Measurements from ENCODE around the gene AOPEP.
"Not testable (repeated sequence)": the region's sequence is repeated elsewhere in the genome, so short reads cannot be mapped to it uniquely, and the experiment has no call there.

The AOPEP gene

GRCh38 chr9:94847486-94847885, 121.0 kb downstream of the AOPEP start:
- no peak overlapping the region for H3K27ac Mint-ChIP-seq
- no peaks in the 10 kb centered on the region for H3K27me3 Mint-ChIP-seq
- ATAC-seq = no peak

GRCh38 chr9:94848791-94849190, 122.3 kb downstream of the AOPEP start:
- not testable (repeated sequence) for ATAC-seq, H3K27me3 Mint-ChIP-seq, H3K4me3 Mint-ChIP-seq, H3K27ac Mint-ChIP-seq, H3K9me3 Mint-ChIP-seq
- H3K36me3 Mint-ChIP-seq = peaks cover 29% of the 10 kb centered on the region
- peaks cover 11% of the 10 kb centered on the region for H3K4me1 Mint-ChIP-seq

More at GRCh38 chr9:94847486-94847885, 121.0 kb downstream of the AOPEP start:
- Mint-ChIP-seq H3K4me1 (peaks cover 18% of the 10 kb centered on the region), H3K36me3 (peaks cover 36% of the 10 kb centered on the region), H3K4me3 (no peak overlapping the region), H3K9me3 (no peaks in the 10 kb centered on the region)

- Mint-ChIP-seq H3K27me3 (no peaks in the 10 kb centered on the region), H3K4me1 (peaks cover 11% of the 10 kb centered on the region)
Measured at GRCh38 chr9:94850540-94851434, 124.3 kb downstream of the AOPEP start.

DNA sequence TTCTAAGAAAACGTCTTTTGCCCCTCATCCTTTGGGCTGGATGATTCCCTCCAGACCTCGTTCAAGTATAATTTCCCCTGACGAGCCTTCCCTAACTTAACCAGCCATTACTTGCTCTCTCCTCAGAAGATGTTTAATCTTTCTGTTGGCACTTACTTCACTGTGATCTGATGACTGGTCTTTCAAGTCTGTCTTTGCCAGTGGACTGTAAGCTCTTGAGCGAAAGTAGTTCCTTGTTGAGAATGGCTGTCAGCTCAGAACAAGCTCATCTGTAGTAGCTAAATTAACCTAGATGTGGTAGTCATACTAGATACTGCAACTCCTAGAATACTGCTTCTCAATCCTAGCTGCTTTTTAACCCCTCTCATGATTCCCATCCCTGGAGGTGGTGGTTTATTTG, 125.0 kb downstream of the AOPEP start:
- Mint-ChIP-seq H3K36me3 (peaks cover 16% of the 10 kb centered on the region), H3K27me3 (no peaks in the 10 kb centered on the region), H3K4me3 (no peak overlapping the region), H3K27ac (no peak overlapping the region), H3K9me3 (no peaks in the 10 kb centered on the region), H3K4me1 (peaks cover 10% of the 10 kb centered on the region)
- ATAC-seq = no peak

More at GRCh38 chr9:94850540-94851434, 124.3 kb downstream of the AOPEP start:
- Mint-ChIP-seq H3K36me3 (peaks cover 22% of the 10 kb centered on the region), H3K27ac (no peak overlapping the region), H3K4me3 (no peak overlapping the region), H3K9me3 (no peaks in the 10 kb centered on the region)
- ATAC-seq = no peak

DNA sequence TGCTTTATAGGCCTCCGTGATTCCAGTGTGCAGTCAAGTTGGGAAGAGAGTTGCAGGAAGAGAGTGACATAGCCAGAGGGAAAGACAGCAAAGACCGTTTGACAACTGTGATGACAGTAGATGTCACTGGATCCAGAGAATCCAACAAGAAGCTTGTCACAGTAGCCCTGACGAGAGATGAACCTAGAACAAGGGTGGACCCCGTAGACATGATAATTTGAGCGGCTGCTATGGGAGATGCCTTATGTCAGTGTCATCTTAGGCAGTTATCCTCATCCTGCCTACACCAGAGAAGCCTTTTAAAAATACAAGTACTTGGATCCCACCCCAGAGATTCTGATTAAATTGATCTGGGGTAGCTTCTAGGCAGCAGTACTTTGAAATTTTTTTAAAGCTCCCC, 125.4 kb downstream of the AOPEP start:
- H3K4me1 Mint-ChIP-seq = peaks cover 6% of the 10 kb centered on the region

GRCh38 chr9:94852373-94852772, 125.9 kb downstream of the AOPEP start:
- Mint-ChIP-seq H3K4me1 (peaks cover under 1% of the 10 kb centered on the region), H3K27me3 (no peaks in the 10 kb centered on the region), H3K4me3 (no peak overlapping the region), H3K27ac (no peak overlapping the region), H3K36me3 (peaks cover 7% of the 10 kb centered on the region), H3K9me3 (no peaks in the 10 kb centered on the region)
- no peak for ATAC-seq

More for the DNA sequence above, 125.4 kb downstream of the AOPEP start:
- peaks cover 12% of the 10 kb centered on the region for H3K36me3 Mint-ChIP-seq
- no peak for ATAC-seq
- no peak overlapping the region for H3K4me3 Mint-ChIP-seq
- H3K27me3 Mint-ChIP-seq = no peaks in the 10 kb centered on the region
- H3K27ac Mint-ChIP-seq = no peak overlapping the region
- H3K9me3 Mint-ChIP-seq = no peaks in the 10 kb centered on the region

- peaks cover 3% of the 10 kb centered on the region for H3K9me3 Mint-ChIP-seq
- H3K27ac Mint-ChIP-seq = no peak overlapping the region
- H3K4me3 Mint-ChIP-seq = no peak overlapping the region
- no peaks in the 10 kb centered on the region for H3K4me1 Mint-ChIP-seq
- peaks cover 12% of the 10 kb centered on the region for H3K36me3 Mint-ChIP-seq
- ATAC-seq = no peak
- no peaks in the 10 kb centered on the region for H3K27me3 Mint-ChIP-seq
Measured at GRCh38 chr9:94853887-94854286, 127.4 kb downstream of the AOPEP start.

DNA sequence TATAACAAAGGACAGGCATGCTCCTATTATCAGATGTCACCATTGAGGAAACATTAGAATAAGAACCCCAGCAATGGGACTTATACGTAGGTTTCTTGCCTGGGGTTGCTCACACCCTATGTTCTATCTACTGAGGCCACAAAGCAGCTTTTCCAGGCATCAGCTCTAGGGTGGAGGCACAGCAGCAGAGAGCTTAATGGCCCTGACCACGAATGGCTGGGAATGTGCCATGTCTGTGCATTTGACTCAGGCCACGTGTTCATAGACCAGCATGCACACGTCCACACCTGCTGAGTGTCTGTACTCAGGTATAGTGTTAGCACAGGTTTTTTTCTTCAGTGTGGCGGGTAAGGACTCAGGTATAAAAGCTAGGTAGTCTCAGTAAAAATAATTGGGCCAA, 129.4 kb downstream of the AOPEP start:
- Mint-ChIP-seq H3K9me3 (peaks cover 3% of the 10 kb centered on the region), H3K36me3 (peaks cover 12% of the 10 kb centered on the region), H3K4me1 (peaks cover 19% of the 10 kb centered on the region), H3K27ac (no peak overlapping the region), H3K27me3 (no peaks in the 10 kb centered on the region), H3K4me3 (no peak overlapping the region)
- ATAC-seq = no peak

- no peaks in the 10 kb centered on the region for H3K27me3 Mint-ChIP-seq
- peaks cover 31% of the 10 kb centered on the region for H3K4me1 Mint-ChIP-seq
- H3K27ac Mint-ChIP-seq = no peak overlapping the region
- ATAC-seq = no peak
- no peak overlapping the region for H3K4me3 Mint-ChIP-seq
- H3K36me3 Mint-ChIP-seq = peaks cover 6% of the 10 kb centered on the region
- peaks cover 3% of the 10 kb centered on the region for H3K9me3 Mint-ChIP-seq
Measured at GRCh38 chr9:94857791-94858190, 131.3 kb downstream of the AOPEP start.

DNA sequence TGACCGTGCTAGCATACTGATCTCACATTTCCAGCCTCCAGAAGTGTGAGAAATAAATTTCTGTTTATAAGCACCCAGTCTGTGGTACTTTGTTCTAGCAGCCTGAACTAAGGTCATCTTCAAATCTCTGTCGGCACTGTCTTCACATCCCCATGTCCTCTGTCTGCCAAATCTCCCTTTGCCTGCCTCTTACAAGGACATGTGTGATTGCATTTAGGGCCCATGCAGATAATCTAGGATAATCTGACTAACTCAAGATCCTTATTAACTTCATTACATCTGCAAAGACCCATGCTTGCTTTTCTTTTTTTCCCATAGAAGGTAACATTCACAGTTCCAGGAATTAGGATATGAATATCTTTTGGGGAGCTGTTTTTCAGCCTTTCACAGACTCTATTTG, 132.7 kb downstream of the AOPEP start:
- Mint-ChIP-seq H3K27ac (peak overlapping the region; percentile 62), H3K4me1 (peaks cover 37% of the 10 kb centered on the region)

DNA sequence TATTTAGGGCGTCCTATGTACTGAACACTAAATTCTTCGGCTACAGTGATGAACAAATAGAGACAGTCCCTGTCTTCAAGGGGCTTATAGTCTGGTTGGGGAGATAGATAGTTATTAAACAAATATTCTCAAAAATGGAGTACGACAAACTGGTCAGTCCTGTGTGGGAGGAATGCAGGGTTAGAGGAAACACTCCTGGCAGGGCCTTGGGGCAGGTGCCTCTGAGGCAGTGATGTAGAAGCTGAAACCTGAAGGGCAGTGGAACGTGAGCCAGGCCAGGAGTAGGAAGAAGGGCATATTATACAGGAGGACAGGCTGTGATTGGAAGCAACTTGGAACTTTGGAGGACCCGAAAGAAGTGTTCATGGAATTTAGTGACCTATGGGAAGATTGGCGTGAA, 133.4 kb downstream of the AOPEP start:
- Mint-ChIP-seq H3K27me3 (no peaks in the 10 kb centered on the region), H3K4me3 (no peak overlapping the region), H3K9me3 (peaks cover 3% of the 10 kb centered on the region), H3K4me1 (peaks cover 37% of the 10 kb centered on the region), H3K36me3 (peaks cover 6% of the 10 kb centered on the region), H3K27ac (peak overlapping the region; percentile 62)
- ATAC-seq = no peak

More for the DNA sequence above, 132.7 kb downstream of the AOPEP start:
- Mint-ChIP-seq H3K4me3 (no peak overlapping the region), H3K36me3 (peaks cover 6% of the 10 kb centered on the region), H3K9me3 (peaks cover 3% of the 10 kb centered on the region), H3K27me3 (no peaks in the 10 kb centered on the region)
- no peak for ATAC-seq

GRCh38 chr9:94860678-94861588, 134.4 kb downstream of the AOPEP start:
- ATAC-seq = peak; percentile 94
- Mint-ChIP-seq H3K27ac (peak overlapping the region; percentile 62), H3K4me3 (peak overlapping the region; percentile 2), H3K27me3 (no peaks in the 10 kb centered on the region), H3K9me3 (peaks cover 3% of the 10 kb centered on the region), H3K36me3 (peaks cover 6% of the 10 kb centered on the region), H3K4me1 (peaks cover 37% of the 10 kb centered on the region)

DNA sequence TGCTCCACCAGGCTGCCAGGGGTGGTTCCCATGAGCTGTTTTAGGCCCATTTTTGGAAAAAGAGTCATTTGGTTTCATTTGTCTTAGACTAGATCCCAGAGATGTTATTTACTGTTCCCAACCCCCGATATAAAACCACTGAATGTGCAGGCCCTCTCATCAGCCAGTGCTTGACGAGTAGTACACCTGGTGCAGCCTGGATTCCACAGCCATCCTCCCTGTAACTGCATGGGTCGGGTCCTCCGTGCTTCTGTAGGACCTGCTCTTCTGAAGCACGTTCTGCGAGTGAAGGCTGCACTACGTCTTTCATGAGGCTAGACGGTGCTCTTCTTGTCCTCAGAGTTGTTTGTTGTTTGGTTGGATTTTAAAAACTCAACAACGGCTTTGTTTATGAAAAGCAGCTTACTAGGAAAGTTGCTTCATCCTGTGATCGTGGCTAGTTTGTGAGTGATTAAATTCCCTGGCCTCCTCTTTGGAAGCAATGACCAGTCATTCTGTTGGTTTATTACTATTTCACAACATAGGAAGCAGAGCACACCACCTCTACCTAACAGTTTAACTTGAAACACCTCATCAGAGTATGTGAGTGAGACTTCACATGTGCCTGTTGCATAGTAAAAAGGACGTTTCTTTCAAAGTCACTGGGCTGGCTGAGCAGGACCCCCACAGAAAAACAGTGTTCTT, 135.2 kb downstream of the AOPEP start:
- Mint-ChIP-seq H3K36me3 (peaks cover 6% of the 10 kb centered on the region), H3K27ac (peak overlapping the region; percentile 62), H3K4me3 (no peak overlapping the region), H3K4me1 (peaks cover 37% of the 10 kb centered on the region), H3K9me3 (peaks cover 3% of the 10 kb centered on the region), H3K27me3 (no peaks in the 10 kb centered on the region)
- ATAC-seq = no peak

- no peaks in the 10 kb centered on the region for H3K27me3 Mint-ChIP-seq
- H3K9me3 Mint-ChIP-seq = no peaks in the 10 kb centered on the region
- no peak overlapping the region for H3K27ac Mint-ChIP-seq
- H3K36me3 Mint-ChIP-seq = no peaks in the 10 kb centered on the region
- H3K4me3 Mint-ChIP-seq = no peak overlapping the region
- ATAC-seq = no peak
- peaks cover 35% of the 10 kb centered on the region for H3K4me1 Mint-ChIP-seq
Measured at GRCh38 chr9:94864196-94864595, 137.7 kb downstream of the AOPEP start.
